Tibial nerve (tissue), 4 donors: ENCODE measurements around the gene FREY1. TPM values are rescaled to one million over a fixed set of nuclear protein-coding genes. Genes with fewer than 3 reads are reported as not detected.

ENCODE experiments used
- DNase-seq, 2 donors: peaks; one replicate each; pipeline ENCODE4 v3.0.0-alpha.2; 2019; ENCODE audit warnings: low spot score in 2 of 2
- H3K27ac ChIP-seq, 4 donors: fragments of 200-600 bp; sonication (generic) in 3 of 4; one replicate each; pipeline ENCODE4 v1.5.1; 2017 to 2019; ENCODE audit warnings: mild to moderate bottlenecking in 1 of 4
- H3K27me3 ChIP-seq, 2 donors: fragments of 200-600 bp; sonication (generic) in 1 of 2; one replicate each; pipeline versions ENCODE4 v1.5.1 to v1.6.0; 2017 to 2019
- H3K36me3 ChIP-seq, 3 donors: fragments of 200-600 bp; sonication (generic); one replicate each; pipeline ENCODE4 v1.5.1; 2018 to 2019
- H3K4me1 ChIP-seq, 4 donors: fragments of 200-600 bp; sonication (generic) in 3 of 4; one replicate each; pipeline ENCODE4 v1.5.1; 2017 to 2019
- H3K4me3 ChIP-seq, 4 donors: fragments of 200-600 bp; sonication (generic) in 3 of 4; one replicate each; pipeline ENCODE4 v1.5.1; 2017 to 2019; ENCODE audit warnings: mild to moderate bottlenecking in 1 of 4, moderate library complexity in 1 of 4
- H3K9me3 ChIP-seq, 4 donors: fragments of 200-600 bp; sonication (generic) in 3 of 4; one replicate each; pipeline ENCODE4 v1.5.1; 2017 to 2019
- EP300 ChIP-seq, 2 donors: sonication (generic); formaldehyde crosslinking; IDR thresholded peaks; one replicate each; pipeline ENCODE4 v1.6.1; 2017; ENCODE audit warnings: antibody characterized with exemption in 2 of 2, mild to moderate bottlenecking in 1 of 2
- POLR2A ChIP-seq, 2 donors: fragments of 450-650 bp; IDR thresholded peaks; one replicate each; pipeline ENCODE4 v1.6.1; 2017; ENCODE audit warnings: antibody characterized with exemption in 2 of 2, mild to moderate bottlenecking in 2 of 2, moderate library complexity in 2 of 2
- WGBS, 2 donors: methylation state at CpG; one replicate each; pipeline ENCODE4 v1.1.5; 2018; 5-methylcytosine and 5-hydroxymethylcytosine counted together
- total RNA-seq, 4 donors: library from RNA; depleted of rRNA; stranded (reverse); fragments of >200 nt; gene quantifications; one replicate each; pipeline ENCODE4 v1.1.0, GENCODE V29; 2016
- TF ChIP-seq, protein P1 (sequence below), 5 experiments: fragments of 200-600 bp in 3 of 5; fragments of 450-650 bp in 2 of 5; sonication (generic) in 3 of 5; IDR thresholded peaks; one replicate each; pipeline ENCODE4 v1.5.1; 2016 to 2019; ENCODE audit warnings: antibody characterized with exemption in 5 of 5, mild to moderate bottlenecking in 3 of 5, moderate library complexity in 2 of 5

Gene FREY1
- total RNA-seq, 4 donors from 2014 or later, result 1.0 to 7.2 TPM; not detected in 2

DNA sequence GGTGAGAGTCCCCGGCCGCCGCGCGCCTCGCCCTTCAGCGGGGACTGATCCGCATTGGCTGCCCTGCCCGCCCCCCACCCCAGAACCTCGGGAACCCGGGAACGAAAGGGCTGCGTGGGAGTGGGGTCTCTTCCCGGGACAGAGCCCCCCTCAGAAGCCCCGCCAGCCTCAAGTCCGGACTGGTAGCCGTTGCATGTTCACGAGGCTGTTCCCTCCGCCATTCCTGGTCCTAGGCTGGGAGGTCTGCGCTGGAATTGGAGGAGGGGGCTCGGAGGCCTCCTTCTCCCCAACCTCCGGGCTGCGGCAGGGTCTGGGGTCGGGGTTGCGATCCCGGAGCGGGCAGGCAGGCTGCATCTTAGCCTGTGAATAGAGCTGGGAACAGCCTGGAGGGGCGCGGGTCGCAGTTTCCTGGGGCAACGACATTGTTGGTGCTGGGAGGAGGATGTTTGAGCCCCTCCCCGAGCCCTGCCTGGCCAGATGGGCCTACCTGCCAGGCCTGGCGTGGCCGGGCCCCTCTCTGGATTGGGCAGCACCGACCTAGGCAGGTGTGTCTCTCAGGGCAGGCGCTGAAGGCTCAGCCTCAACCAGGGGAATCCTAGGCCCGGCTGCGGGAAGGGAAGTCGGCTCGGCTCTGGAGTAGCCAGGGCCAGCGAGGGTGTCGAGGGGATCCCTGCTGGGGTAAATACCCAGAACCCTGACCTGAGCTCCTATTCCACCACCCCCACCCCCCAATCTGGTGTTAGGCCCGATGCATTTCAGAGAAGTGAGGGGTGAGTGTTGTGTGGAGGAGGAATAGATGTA is 20.9 kb downstream of the FREY1 start:
- 17% methylated on average over 22 to 25 of the region's 43 CpGs for WGBS, 2 donors
- peak overlapping the region; percentile 40 to 68 (median 46) for H3K4me3 ChIP-seq
- H3K9me3 ChIP-seq, result no peaks in the 10 kb centered on the region

DNA sequence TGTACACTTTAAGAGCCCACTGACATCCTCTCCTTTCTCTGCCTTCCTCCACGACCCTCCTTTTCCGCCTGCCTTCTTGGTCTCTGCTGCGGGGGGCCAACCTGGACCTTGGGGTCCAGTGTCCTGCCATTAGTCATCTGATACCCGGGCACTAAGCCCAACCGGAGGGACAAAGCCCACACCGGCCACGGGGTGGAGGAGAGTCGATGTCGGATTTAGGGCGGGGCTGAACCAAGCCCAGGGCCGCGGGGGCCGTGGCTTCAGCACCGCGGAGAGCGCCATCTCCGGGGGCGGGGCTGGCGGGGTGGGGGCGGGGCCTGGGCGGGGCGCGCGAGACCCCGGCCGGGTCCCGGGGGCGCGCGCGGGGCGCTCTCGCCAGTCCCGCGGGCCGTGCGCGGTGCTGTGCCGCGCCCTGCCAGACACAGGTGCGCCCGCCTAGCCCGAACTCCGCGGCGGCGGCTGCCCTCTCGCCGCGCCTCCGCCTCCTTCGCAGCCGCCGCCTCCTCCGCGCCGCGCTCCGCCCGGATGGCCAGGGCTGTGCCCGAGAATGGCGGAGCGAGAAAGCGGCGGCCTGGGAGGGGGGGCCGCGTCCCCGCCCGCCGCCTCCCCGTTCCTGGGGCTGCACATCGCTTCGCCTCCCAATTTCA is 21.7 kb downstream of the FREY1 start, which contains the start of gene MAPK8IP1:
Gene MAPK8IP1 (plus strand): TSS at position 378 of the 647 bp plus-strand sequence. CDS start 170 bp downstream, at position 548.
- WGBS, 2 donors, result 5 to 10% methylated on average over 10 to 17 of the region's 73 CpGs
- peak in 1 of 2 donors; percentile 18 for DNase-seq
- H3K36me3 ChIP-seq, result peaks cover 0 to 29% (median 0%) of the 10 kb centered on the region in 3 donors
- H3K4me3 ChIP-seq, result peak within 1 kb of the TSS; percentile 40 to 68 (median 46)
- H3K27ac ChIP-seq, result peak within 1 kb of the TSS; percentile 62 to 90 (median 70)
- H3K9me3 ChIP-seq, result no peaks in the 10 kb centered on the region
- H3K4me1 ChIP-seq, result peaks cover 0 to 18% (median 6%) of the 10 kb centered on the region in 4 donors
- TF ChIP-seq POLR2A (IDR thresholded peaks at IDR 0.05) (peak in 1 of 2 donors; percentile 52), EP300 (IDR thresholded peaks at IDR 0.05) (no peak)
- peaks cover 0 to 4% of the 10 kb centered on the region in 2 donors for H3K27me3 ChIP-seq

More for the DNA sequence above, 20.9 kb downstream of the FREY1 start:
- Histone ChIP-seq H3K36me3 (peaks cover 0 to 22% (median 0%) of the 10 kb centered on the region in 3 donors), H3K27me3 (peaks cover 0 to 4% of the 10 kb centered on the region in 2 donors), H3K27ac (peak overlapping the region; percentile 62 to 90 (median 70)), H3K4me1 (peaks cover 0 to 19% (median 6%) of the 10 kb centered on the region in 4 donors)
- no peak for DNase-seq
- TF ChIP-seq EP300 (IDR thresholded peaks at IDR 0.05) (no peak), POLR2A (IDR thresholded peaks at IDR 0.05) (no peak)
- TF ChIP-seq, protein P1, sequence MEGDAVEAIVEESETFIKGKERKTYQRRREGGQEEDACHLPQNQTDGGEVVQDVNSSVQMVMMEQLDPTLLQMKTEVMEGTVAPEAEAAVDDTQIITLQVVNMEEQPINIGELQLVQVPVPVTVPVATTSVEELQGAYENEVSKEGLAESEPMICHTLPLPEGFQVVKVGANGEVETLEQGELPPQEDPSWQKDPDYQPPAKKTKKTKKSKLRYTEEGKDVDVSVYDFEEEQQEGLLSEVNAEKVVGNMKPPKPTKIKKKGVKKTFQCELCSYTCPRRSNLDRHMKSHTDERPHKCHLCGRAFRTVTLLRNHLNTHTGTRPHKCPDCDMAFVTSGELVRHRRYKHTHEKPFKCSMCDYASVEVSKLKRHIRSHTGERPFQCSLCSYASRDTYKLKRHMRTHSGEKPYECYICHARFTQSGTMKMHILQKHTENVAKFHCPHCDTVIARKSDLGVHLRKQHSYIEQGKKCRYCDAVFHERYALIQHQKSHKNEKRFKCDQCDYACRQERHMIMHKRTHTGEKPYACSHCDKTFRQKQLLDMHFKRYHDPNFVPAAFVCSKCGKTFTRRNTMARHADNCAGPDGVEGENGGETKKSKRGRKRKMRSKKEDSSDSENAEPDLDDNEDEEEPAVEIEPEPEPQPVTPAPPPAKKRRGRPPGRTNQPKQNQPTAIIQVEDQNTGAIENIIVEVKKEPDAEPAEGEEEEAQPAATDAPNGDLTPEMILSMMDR (IDR thresholded peaks at IDR 0.05), result no peak

DNA sequence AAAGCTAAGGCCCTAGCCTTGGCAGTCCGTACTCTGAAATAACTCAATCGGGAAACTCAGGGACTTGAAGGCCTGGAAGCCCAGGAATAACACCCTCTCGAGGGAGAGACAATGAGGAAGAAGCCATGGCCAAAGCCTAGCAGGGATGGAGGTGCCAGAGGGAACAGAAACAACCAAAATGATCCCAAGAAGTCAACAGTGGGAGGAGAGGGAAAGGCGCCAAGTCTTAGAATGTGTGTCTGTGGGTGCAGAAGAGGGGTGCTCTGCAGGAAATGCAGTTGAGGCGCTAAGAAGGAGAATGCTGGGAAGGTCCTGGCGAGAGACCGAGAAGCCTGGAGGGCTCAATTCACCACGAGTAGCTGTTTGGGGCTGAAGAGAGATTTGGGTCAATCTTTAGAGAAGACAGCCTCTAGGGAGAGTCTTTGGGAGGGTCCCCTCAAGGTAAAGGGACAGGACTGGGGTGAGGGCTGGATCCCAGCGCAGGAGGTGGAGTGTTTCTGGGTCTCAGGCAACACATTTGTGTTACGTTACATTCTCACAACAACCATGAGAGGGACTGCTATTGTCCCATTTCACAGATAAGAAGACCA is 22.4 kb downstream of the FREY1 start:
- DNase-seq, result no peak
- Histone ChIP-seq H3K27ac (peak overlapping the region in 2 of 4 donors; percentile 21 to 36), H3K9me3 (no peaks in the 10 kb centered on the region), H3K36me3 (peaks cover 0 to 36% (median 0%) of the 10 kb centered on the region in 3 donors), H3K27me3 (peaks cover 0 to 4% of the 10 kb centered on the region in 2 donors), H3K4me1 (peaks cover 0 to 18% (median 6%) of the 10 kb centered on the region in 4 donors), H3K4me3 (peak overlapping the region in 1 of 4 donors; percentile 68)
- WGBS, 2 donors, result 78 to 80% methylated on average over 10 of the region's 10 CpGs
- TF ChIP-seq EP300 (IDR thresholded peaks at IDR 0.05), result peak in 1 of 2 donors; percentile 7
- no peak for TF ChIP-seq POLR2A (IDR thresholded peaks at IDR 0.05)

DNA sequence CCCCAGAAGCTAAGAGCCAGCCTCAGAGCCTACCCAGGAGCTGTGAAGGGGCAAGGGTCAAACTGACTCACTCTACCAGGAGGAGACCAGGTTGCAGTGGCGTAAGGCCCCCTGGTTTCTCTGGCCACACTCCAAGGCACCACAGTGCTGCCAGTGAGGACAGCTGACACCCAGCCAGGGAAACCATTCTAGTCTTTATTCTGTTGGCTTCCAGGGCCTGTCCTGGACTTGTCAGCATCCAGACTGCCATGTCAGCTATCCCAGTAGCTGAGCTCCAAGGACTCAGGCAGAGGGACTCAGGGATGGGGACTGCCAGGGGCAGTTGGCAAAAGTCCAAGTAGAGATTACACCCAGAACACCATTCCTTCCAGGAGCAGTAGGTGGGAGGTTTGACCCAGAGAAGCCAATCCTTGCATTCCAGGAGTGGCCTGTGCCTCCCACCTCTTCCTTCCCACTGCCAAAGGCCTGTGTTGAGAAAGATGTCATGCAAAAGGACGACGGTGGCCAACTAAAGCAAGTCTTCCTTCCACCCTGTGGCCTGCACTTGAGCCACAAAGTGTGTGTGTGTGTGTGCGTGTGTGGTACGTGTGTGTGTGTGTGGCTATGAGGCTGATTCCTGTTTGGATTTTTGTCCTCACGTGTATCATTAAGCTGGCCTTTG is 25.2 kb downstream of the FREY1 start:
- Histone ChIP-seq H3K27ac (peak overlapping the region in 2 of 4 donors; percentile 62 to 64), H3K4me3 (no peak overlapping the region), H3K27me3 (peaks cover 0 to 4% of the 10 kb centered on the region in 2 donors), H3K36me3 (peaks cover 0 to 62% (median 0%) of the 10 kb centered on the region in 3 donors), H3K9me3 (no peaks in the 10 kb centered on the region), H3K4me1 (peaks cover 0 to 18% (median 6%) of the 10 kb centered on the region in 4 donors)
- TF ChIP-seq POLR2A (IDR thresholded peaks at IDR 0.05) (no peak), EP300 (IDR thresholded peaks at IDR 0.05) (peak in 1 of 2 donors; percentile 32)
- TF ChIP-seq, protein P1 (IDR thresholded peaks at IDR 0.05), result no peak
- no peak for DNase-seq
- 59 to 69% methylated on average over 6 of the region's 6 CpGs for WGBS, 2 donors

DNA sequence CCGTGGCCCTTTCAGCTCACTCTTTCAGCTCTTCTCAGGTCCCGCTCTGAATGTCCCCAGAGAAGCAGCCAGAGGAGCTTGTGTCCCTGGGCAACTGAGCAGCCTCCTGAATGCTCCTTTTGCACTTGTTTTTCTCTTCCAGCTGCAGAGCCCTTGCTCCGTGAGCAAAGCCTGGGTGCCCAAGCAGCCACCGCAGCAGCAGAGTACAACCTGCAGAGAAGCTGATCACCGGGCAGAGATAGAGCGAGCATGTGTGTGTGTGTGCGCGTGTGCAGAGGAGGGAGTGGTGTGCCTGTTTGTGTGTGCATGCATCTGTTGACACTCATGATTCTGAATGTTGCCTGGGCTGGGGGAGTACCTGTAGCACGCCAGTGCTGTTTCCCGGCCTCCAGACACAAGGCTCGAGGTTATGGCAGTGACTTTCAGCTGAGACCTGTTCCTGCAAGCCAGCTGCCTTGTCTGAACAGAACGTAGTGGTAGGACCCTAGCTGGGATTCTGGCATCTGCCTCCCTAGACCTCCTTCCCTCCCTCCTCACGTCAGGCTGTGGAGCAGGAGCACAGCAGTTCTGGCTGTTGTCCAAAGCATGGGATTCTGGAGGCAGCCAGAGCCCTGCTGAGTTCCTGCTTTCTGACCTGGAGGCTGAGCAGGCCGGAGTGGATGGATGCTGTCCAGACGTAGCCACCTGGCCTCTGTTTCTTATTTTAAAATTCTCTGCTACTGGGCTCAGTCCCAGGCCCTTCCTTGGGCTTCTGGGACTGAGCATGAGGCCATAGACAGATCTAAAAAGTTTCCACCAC is 26.1 kb downstream of the FREY1 start:
- Histone ChIP-seq H3K27me3 (peaks cover 0 to 3% of the 10 kb centered on the region in 2 donors), H3K4me3 (no peak overlapping the region), H3K4me1 (peaks cover 0 to 11% (median 4%) of the 10 kb centered on the region in 4 donors), H3K27ac (peak overlapping the region in 2 of 4 donors; percentile 38 to 64), H3K36me3 (peaks cover 0 to 71% (median 0%) of the 10 kb centered on the region in 3 donors), H3K9me3 (no peaks in the 10 kb centered on the region)
- no peak for TF ChIP-seq POLR2A (IDR thresholded peaks at IDR 0.05)
- TF ChIP-seq EP300 (IDR thresholded peaks at IDR 0.05), result no peak
- TF ChIP-seq, protein P1 (IDR thresholded peaks at IDR 0.05), result no peak
- WGBS, 2 donors, result 76 to 84% methylated on average over 12 to 15 of the region's 15 CpGs
- no peak for DNase-seq
